Omental fat pad (tissue), 4 donors: ENCODE results near the gene ACMSD. TPM values are rescaled to one million over a fixed set of nuclear protein-coding genes. Genes with fewer than 3 reads are reported as not detected.

Source experiments
- ATAC-seq: fragments of 150-250 bp; one replicate; pipeline ENCODE4 v1.9.1; 2016; ENCODE audit warnings: mild to moderate bottlenecking, moderate library complexity; ENCODE audit not compliant: low FRiP score
- DNase-seq: peaks from one replicate; pipeline ENCODE4 v3.0.0-alpha.2; 2019; ENCODE audit warnings: low spot score
- total RNA-seq, 4 donors: library from RNA; depleted of rRNA; stranded (reverse); fragments of >200 nt; gene quantifications; one replicate each; pipeline ENCODE4 v1.1.0, GENCODE V29; 2016
- TF ChIP-seq, protein P1 (sequence below), 3 donors: fragments of 450-650 bp; IDR thresholded peaks; one replicate each; pipeline ENCODE4 v1.5.1; 2016 to 2017; ENCODE audit warnings: antibody characterized with exemption in 3 of 3, mild to moderate bottlenecking in 3 of 3, moderate library complexity in 2 of 3

ACMSD gene
- total RNA-seq, 4 donors from 2014 or later = not detected

DNA sequence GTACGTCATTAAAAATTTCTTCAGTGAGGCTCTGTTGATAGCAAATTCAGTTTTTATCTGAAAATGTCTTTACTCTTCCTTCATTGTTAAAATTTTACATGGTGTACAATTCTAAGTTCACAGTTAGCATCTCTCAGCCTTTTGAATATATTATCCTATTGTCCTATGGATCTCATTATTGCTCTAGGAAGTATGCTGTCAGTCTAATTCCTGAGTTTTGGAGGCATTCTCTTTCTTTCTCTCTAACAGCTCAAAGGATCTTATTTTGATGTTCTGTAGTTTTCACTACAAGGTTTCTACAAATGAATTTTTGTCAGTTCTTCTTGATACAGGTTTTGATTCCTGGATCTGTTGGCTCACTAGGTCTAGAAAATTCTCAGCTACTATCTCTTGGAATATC is 2.9 kb upstream of the ACMSD start:
- TF ChIP-seq, protein P1, sequence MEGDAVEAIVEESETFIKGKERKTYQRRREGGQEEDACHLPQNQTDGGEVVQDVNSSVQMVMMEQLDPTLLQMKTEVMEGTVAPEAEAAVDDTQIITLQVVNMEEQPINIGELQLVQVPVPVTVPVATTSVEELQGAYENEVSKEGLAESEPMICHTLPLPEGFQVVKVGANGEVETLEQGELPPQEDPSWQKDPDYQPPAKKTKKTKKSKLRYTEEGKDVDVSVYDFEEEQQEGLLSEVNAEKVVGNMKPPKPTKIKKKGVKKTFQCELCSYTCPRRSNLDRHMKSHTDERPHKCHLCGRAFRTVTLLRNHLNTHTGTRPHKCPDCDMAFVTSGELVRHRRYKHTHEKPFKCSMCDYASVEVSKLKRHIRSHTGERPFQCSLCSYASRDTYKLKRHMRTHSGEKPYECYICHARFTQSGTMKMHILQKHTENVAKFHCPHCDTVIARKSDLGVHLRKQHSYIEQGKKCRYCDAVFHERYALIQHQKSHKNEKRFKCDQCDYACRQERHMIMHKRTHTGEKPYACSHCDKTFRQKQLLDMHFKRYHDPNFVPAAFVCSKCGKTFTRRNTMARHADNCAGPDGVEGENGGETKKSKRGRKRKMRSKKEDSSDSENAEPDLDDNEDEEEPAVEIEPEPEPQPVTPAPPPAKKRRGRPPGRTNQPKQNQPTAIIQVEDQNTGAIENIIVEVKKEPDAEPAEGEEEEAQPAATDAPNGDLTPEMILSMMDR (IDR thresholded peaks at IDR 0.05) = no peak
- no peak for ATAC-seq
- no peak for DNase-seq

GRCh38 chr2:134836986-134837385 is 1.4 kb upstream of the ACMSD start:
- no peak for DNase-seq
- TF ChIP-seq, protein P1 (IDR thresholded peaks at IDR 0.05) = no peak
- ATAC-seq = no peak

- DNase-seq (no peak), ATAC-seq (no peak)
- TF ChIP-seq, protein P1 (IDR thresholded peaks at IDR 0.05) = no peak
Observed at GRCh38 chr2:134839649-134840048, 1.2 kb downstream of the ACMSD start.

- ATAC-seq (no peak), DNase-seq (no peak)
- TF ChIP-seq, protein P1 (IDR thresholded peaks at IDR 0.05) = no peak
Observed at GRCh38 chr2:134842930-134843490, 4.6 kb downstream of the ACMSD start.

GRCh38 chr2:134843968-134844367 is 5.6 kb downstream of the ACMSD start:
- TF ChIP-seq, protein P1 (IDR thresholded peaks at IDR 0.05) = no peak
- DNase-seq (no peak), ATAC-seq (no peak)

DNA sequence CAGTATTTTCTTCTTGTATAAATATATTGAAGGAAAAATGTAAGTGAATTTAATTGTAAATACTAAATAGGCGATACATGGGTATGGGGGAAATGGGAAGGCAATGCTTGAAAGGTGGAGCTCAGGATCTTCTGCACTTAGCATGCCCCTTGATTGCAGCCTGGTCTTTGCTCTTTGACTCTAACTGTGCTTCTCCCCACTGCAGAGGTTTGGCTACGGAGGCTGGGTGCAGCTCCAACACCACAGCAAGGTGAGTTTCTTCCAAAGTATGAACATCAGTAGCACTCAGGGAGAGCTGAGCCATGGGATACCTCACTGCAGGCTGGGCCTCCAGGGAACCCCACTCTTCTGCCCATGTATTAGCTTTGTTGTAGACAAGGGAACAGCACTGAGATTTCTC is 6.6 kb downstream of the ACMSD start:
- TF ChIP-seq, protein P1 (IDR thresholded peaks at IDR 0.05) = no peak
- no peak for DNase-seq

GRCh38 chr2:134845719-134846118 is 7.3 kb downstream of the ACMSD start:
- ATAC-seq (no peak), DNase-seq (no peak)
- TF ChIP-seq, protein P1 (IDR thresholded peaks at IDR 0.05) = no peak

More for the DNA sequence above, 6.6 kb downstream of the ACMSD start:
- no peak for ATAC-seq
